GM12891 (cell line): Measurements from ENCODE around the gene LCE5A.

Experiments
- PAX5 ChIP-seq: IDR thresholded peaks from 2 replicates; pipeline ENCODE4 v1.6.1; 2011; ENCODE audit warnings: low read length, moderate library complexity, mild to moderate bottlenecking; ENCODE audit not compliant: insufficient read depth, severe bottlenecking
- POLR2A ChIP-seq: IDR thresholded peaks from 2 replicates; pipeline ENCODE4 v1.6.1; 2011; ENCODE audit warnings: low read depth, low read length, control low read depth
- POLR2AphosphoS5 ChIP-seq: IDR thresholded peaks from 2 replicates; pipeline ENCODE4 v1.6.1; 2011; ENCODE audit warnings: low read depth, low read length, control low read depth
- TAF1 ChIP-seq: IDR thresholded peaks from 2 replicates; pipeline ENCODE4 v1.6.1; 2011; ENCODE audit warnings: low read depth, low read length, control low read depth

DNA sequence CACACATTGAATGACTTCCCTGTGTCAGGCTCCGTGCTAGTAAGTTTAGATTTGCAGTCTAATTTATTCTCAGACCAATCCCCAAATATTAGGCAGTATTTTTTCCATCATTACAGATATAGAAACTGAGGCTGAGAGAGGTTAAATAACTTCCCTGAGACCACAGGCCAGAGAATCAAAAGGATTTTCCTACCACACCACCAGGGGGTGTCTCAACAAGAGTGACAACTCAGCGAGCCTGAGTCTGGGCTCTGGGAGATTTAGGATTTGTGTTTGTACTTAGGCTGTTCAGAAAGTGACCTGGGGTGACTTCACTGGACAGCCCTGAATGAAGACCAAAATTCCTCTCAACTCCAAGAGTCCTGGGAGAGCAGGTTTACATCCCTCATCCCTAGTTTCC, 13.3 kb upstream of the LCE5A start:
- TF ChIP-seq POLR2A (no peak), POLR2AphosphoS5 (no peak), PAX5 (no peak), TAF1 (no peak)
